ENCODE results near the gene C11orf21.
A peak's percentile ranks its signal among the peaks of the same experiment; 100 is the strongest.

Gene C11orf21

GRCh38 chr11:2331404-2331803, 29.7 kb upstream of the C11orf21 start:
- in situ Hi-C loops (cut with MboI; ENCODE audit: low sequenced_read_pairs) = no loop called here
- Histone ChIP-seq H3K4me1 (peaks cover 4% of the 10 kb centered on the region), H3K27me3 (ENCODE audit: low read depth) (no peaks in the 10 kb centered on the region; the same call in 1 of the 2 replicates), H3K4me3 (no peak overlapping the region), H3K9me3 (peaks cover 4% of the 10 kb centered on the region; the same call in 1 of the 2 replicates), H3K36me3 (replicated peaks) (no peaks in the 10 kb centered on the region)
- no peak for DNase-seq (ENCODE audit: low spot score in 2 of 2)

GRCh38 chr11:2330696-2331095, 29.0 kb upstream of the C11orf21 start:
- Histone ChIP-seq H3K4me1 (peaks cover 4% of the 10 kb centered on the region), H3K27me3 (ENCODE audit: low read depth) (no peaks in the 10 kb centered on the region; the same call in 1 of the 2 replicates), H3K9me3 (peaks cover 4% of the 10 kb centered on the region; the same call in 1 of the 2 replicates), H3K4me3 (no peak overlapping the region), H3K36me3 (replicated peaks) (no peaks in the 10 kb centered on the region)
- no peak for DNase-seq (ENCODE audit: low spot score in 2 of 2)
- in situ Hi-C loops (cut with MboI; ENCODE audit: low sequenced_read_pairs) = no loop called here

GRCh38 chr11:2329551-2329950, 27.8 kb upstream of the C11orf21 start:
- H3K27me3 ChIP-seq (ENCODE audit: low read depth) = no peaks in the 10 kb centered on the region; the same call in 1 of the 2 replicates
- in situ Hi-C loops (cut with MboI; ENCODE audit: low sequenced_read_pairs) = no loop called here

DNA sequence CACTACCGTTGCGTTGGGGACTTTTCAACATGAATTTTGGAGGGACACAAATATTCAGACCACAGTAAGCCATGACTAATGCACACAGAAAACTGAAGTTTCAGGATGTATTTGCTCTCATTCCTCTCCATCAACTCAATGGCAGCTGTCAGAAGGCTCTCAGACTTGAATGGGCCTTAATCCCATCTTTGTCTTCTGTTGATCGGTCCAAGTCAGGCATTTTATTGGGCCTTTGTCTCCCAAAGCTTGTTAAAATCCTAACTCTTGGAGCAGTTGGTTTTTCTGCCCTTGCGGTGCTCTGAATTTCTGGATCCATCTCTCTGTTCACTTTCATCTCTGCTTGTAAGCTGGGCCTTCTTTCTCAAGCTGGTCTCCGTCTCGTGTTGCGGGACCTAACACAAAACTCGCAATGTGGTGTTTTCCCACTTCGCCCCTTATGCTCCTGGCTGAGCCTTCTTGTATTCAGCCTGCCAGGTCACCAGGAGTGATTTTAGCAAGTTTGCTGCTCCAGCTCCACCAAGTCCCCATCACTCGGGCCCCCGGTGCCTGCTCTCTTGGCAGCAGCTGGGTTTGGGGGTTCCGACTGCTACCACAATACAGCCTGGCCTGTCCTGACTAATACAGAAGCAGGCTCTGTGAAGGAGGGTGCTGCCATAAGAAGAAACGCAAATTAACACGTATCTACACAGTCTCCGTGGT, 27.1 kb upstream of the C11orf21 start:
- in situ Hi-C loops (cut with MboI; ENCODE audit: low sequenced_read_pairs) = no loop called here
- H3K9me3 ChIP-seq = peaks cover 4% of the 10 kb centered on the region; the same call in 1 of the 2 replicates
- H3K4me1 ChIP-seq = peaks cover 4% of the 10 kb centered on the region
- no peaks in the 10 kb centered on the region for H3K36me3 ChIP-seq (replicated peaks)
- no peaks in the 10 kb centered on the region; the same call in 1 of the 2 replicates for H3K27me3 ChIP-seq (ENCODE audit: low read depth)
- DNase-seq (ENCODE audit: low spot score in 2 of 2) = peak; percentile 43 to 72
- no peak overlapping the region for H3K4me3 ChIP-seq

More at GRCh38 chr11:2329551-2329950, 27.8 kb upstream of the C11orf21 start:
- no peak for DNase-seq (ENCODE audit: low spot score in 2 of 2)
- peaks cover 4% of the 10 kb centered on the region for H3K4me1 ChIP-seq
- H3K9me3 ChIP-seq = peaks cover 4% of the 10 kb centered on the region; the same call in 1 of the 2 replicates
- no peak overlapping the region for H3K4me3 ChIP-seq
- H3K36me3 ChIP-seq (replicated peaks) = no peaks in the 10 kb centered on the region

DNA sequence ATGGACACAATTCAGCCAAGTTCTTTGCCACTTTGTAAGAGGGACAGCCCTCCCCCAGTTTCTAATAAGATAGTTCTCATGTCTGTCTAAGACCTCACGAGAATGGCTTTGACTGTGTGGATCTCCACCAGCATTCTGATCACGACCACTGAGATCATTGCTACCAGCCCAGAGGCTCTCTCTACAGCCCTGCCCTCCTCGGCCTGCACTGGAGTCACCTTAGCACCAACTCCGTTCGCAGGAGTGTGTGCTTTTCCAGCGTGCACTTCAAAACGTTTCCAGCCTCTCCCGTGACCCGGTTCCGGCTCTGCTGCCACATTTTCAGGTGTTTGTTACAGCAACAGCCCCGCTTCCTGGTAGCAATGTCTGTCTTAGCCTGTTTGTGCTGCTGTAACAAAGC, 26.3 kb upstream of the C11orf21 start:
- Histone ChIP-seq H3K36me3 (replicated peaks) (no peaks in the 10 kb centered on the region), H3K4me1 (peaks cover 4% of the 10 kb centered on the region), H3K9me3 (peaks cover 4% of the 10 kb centered on the region; the same call in 1 of the 2 replicates), H3K4me3 (no peak overlapping the region), H3K27me3 (ENCODE audit: low read depth) (no peaks in the 10 kb centered on the region; the same call in 1 of the 2 replicates)
- DNase-seq (ENCODE audit: low spot score in 2 of 2) = no peak
- in situ Hi-C loops (cut with MboI; ENCODE audit: low sequenced_read_pairs) = no loop called here

DNA sequence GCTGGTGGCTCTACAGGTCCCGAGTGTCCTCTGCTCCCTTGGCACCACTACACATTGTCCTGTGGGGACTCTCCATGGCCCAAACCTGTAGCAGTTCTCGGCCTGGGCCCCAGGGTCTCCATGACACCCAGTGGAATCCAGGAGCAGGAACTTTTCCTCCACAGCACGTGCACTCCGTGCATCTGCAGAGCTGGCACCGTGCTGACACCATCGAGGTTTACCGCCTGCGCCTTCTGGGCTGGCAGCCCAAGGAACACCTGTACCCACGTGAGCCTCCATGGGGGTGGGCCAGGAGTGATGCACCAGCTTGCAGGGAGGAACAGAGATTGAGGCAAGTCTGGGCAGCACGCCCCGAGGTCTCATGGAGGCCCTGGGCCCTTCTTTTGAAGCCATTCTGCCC, 25.3 kb upstream of the C11orf21 start:
- H3K27me3 ChIP-seq (ENCODE audit: low read depth) = no peaks in the 10 kb centered on the region; the same call in 1 of the 2 replicates
- peaks cover 4% of the 10 kb centered on the region for H3K4me1 ChIP-seq
- DNase-seq (ENCODE audit: low spot score in 2 of 2) = no peak
- H3K9me3 ChIP-seq = peaks cover 4% of the 10 kb centered on the region
- no peak overlapping the region for H3K4me3 ChIP-seq
- no peaks in the 10 kb centered on the region for H3K36me3 ChIP-seq (replicated peaks)
- in situ Hi-C loops (cut with MboI; ENCODE audit: low sequenced_read_pairs) = no loop called here

GRCh38 chr11:2325719-2326118, 24.0 kb upstream of the C11orf21 start:
- Histone ChIP-seq H3K27me3 (ENCODE audit: low read depth) (no peaks in the 10 kb centered on the region; the same call in 1 of the 2 replicates), H3K36me3 (replicated peaks) (no peaks in the 10 kb centered on the region), H3K4me3 (no peak overlapping the region), H3K4me1 (peaks cover 4% of the 10 kb centered on the region), H3K9me3 (peaks cover 4% of the 10 kb centered on the region)
- DNase-seq (ENCODE audit: low spot score in 2 of 2) = no peak
- in situ Hi-C loops (cut with MboI; ENCODE audit: low sequenced_read_pairs) = no loop called here

DNA sequence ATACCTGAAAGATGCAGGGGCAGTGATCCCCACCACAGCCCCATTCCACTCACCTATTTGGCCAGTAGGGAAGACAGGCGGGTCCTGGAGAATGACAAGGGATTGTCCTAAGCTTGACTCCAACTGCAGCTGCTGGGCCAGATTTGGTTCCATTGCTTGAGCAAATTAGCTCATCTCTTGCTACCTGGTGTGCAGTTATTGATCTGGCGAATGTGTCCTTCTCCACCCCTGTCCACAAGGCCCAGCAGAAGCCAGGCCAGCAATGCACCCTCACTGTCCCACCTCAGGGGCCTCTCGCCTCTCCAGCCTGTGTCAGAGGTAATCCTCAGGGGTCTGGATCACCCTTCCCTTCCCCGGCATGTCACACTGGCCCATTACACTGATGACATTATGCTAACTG, 23.4 kb upstream of the C11orf21 start:
- peaks cover 4% of the 10 kb centered on the region for H3K4me1 ChIP-seq
- no peaks in the 10 kb centered on the region; the same call in 1 of the 2 replicates for H3K27me3 ChIP-seq (ENCODE audit: low read depth)
- in situ Hi-C loops (cut with MboI; ENCODE audit: low sequenced_read_pairs) = no loop called here
- H3K9me3 ChIP-seq = no peaks in the 10 kb centered on the region; the same call in 1 of the 2 replicates
- no peak overlapping the region for H3K4me3 ChIP-seq
- no peak for DNase-seq (ENCODE audit: low spot score in 2 of 2)
- H3K36me3 ChIP-seq (replicated peaks) = no peaks in the 10 kb centered on the region

- Histone ChIP-seq H3K36me3 (replicated peaks) (no peaks in the 10 kb centered on the region), H3K27me3 (ENCODE audit: low read depth) (no peaks in the 10 kb centered on the region), H3K4me1 (no peaks in the 10 kb centered on the region), H3K9me3 (no peaks in the 10 kb centered on the region; the same call in 1 of the 2 replicates), H3K4me3 (no peak overlapping the region)
- DNase-seq (ENCODE audit: low spot score in 2 of 2) = no peak
- in situ Hi-C loops (cut with MboI; ENCODE audit: low sequenced_read_pairs) = no loop called here
Observed at GRCh38 chr11:2321311-2321683, 19.6 kb upstream of the C11orf21 start.

DNA sequence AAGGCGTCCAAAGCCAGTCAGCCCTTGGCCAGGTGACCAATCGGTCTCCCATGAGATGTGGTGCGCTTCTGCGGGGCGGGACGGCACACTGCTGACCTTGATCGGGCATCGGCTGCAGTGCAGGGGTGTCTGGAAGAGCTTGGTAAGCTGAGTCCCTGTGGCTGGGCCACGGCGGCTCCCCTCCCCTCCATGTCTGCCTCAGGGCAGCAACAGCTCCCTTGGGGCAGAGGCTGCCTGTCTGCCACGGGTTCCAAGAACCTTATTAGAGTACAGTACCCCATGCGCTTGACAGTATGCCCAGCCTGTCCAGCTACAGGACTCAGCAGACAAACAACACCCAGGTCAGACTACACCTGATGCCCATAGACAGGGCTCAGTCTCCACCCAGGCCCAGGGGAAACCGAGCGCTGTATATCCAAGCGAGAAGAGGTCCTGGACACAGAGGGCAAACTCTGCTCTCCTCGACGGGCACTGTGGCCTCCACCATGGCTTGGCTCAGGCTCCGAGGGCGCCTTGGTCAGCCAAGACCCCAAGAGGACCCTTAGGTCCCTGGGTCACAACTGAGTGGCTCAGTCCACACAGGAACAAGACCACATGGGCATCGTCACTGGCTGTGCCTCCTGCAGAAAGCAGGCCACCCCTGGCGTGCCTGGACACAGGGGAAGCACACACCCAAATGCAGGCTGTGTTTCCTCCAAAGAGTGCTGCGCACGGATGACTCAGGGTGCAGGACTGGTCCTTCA, 19.0 kb upstream of the C11orf21 start:
- DNase-seq (ENCODE audit: low spot score in 2 of 2) = no peak
- Histone ChIP-seq H3K4me1 (no peaks in the 10 kb centered on the region), H3K4me3 (no peak overlapping the region), H3K9me3 (no peaks in the 10 kb centered on the region; the same call in 1 of the 2 replicates), H3K36me3 (replicated peaks) (no peaks in the 10 kb centered on the region), H3K27me3 (ENCODE audit: low read depth) (no peaks in the 10 kb centered on the region)
- in situ Hi-C loops (cut with MboI; ENCODE audit: low sequenced_read_pairs) = no loop called here

DNA sequence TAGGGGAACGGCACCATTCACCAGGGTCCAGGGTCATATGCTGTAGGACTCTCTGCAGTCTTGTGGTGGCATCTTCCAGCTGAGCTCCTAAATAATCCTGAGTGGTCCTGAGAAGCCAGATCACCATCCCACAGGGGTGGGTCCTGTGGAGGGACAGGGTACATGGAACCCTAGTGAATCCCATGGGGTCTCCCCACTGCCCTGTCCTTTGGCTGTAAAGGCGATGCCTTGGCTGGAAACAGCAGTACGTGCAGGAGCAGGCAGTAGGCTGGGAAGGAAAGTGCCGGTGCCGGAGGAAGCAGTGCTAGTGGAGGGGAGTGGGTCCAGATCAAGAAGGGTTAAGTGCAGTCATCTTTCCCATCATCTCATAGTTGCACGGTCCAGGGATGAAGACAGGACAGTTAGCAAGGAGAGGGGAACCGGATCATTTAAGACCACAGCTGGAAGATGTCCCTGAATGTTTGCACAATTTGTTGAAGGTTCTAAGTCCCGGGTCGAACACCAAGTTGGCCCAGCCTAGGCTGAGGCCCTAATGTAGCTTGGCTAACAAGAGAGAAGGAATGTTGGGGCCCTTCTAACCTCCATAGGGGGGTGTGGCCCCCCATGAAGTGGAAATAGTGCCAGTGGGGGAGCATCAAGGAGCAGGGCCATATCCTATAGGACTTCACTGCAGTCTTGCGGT, 18.2 kb upstream of the C11orf21 start:
- H3K27me3 ChIP-seq (ENCODE audit: low read depth) = no peaks in the 10 kb centered on the region
- in situ Hi-C loops (cut with MboI; ENCODE audit: low sequenced_read_pairs) = no loop called here
- H3K4me1 ChIP-seq = no peaks in the 10 kb centered on the region

DNA sequence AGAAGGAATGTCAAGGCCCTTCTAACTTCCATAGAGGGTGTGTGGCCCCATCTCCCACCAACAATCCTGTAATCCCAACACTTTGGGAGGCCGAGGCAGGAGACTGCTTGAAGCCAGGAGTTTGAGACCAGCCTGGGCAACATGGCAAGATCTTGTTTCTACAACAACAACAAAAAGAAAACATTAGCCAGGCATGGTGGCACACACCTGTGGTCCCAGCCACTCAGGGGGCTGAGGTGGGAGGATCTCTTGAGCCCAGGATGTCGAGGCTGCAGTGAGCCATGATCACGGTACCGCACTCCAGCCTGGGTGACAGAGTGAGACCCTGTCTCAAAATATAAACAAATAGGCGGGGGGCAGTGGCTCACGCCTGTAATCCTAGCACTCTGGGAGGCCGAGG, 17.0 kb upstream of the C11orf21 start:
- in situ Hi-C loops (cut with MboI; ENCODE audit: low sequenced_read_pairs) = no loop called here
- Histone ChIP-seq H3K36me3 (replicated peaks) (no peaks in the 10 kb centered on the region), H3K27me3 (ENCODE audit: low read depth) (no peaks in the 10 kb centered on the region)

More for the DNA sequence above, 18.2 kb upstream of the C11orf21 start:
- H3K36me3 ChIP-seq (replicated peaks) = no peaks in the 10 kb centered on the region
- no peak overlapping the region for H3K4me3 ChIP-seq
- DNase-seq (ENCODE audit: low spot score in 2 of 2) = no peak
- no peaks in the 10 kb centered on the region; the same call in 1 of the 2 replicates for H3K9me3 ChIP-seq

GRCh38 chr11:2318123-2318522, 16.4 kb upstream of the C11orf21 start:
- H3K36me3 ChIP-seq (replicated peaks) = no peaks in the 10 kb centered on the region
- no peaks in the 10 kb centered on the region for H3K4me1 ChIP-seq
- H3K27me3 ChIP-seq (ENCODE audit: low read depth) = no peaks in the 10 kb centered on the region
- no peak for DNase-seq (ENCODE audit: low spot score in 2 of 2)
- H3K4me3 ChIP-seq = no peak overlapping the region
- in situ Hi-C loops (cut with MboI; ENCODE audit: low sequenced_read_pairs) = no loop called here
- no peaks in the 10 kb centered on the region; the same call in 1 of the 2 replicates for H3K9me3 ChIP-seq

More for the DNA sequence above, 17.0 kb upstream of the C11orf21 start:
- no peaks in the 10 kb centered on the region; the same call in 1 of the 2 replicates for H3K9me3 ChIP-seq
- no peaks in the 10 kb centered on the region for H3K4me1 ChIP-seq
- no peak for DNase-seq (ENCODE audit: low spot score in 2 of 2)
- H3K4me3 ChIP-seq = no peak overlapping the region

All from HAP-1 (cell line).